ENCODE results near the gene KCNH2.

The KCNH2 gene

GRCh38 chr7:150903606-150904005 is 74.5 kb downstream of the KCNH2 start:
- no peak for DNase-seq

- DNase-seq: no peak
These were observed 75.8 kb downstream of the KCNH2 start for GRCh38 chr7:150902078-150903033.

- DNase-seq: no peak
These were observed 76.7 kb downstream of the KCNH2 start for GRCh38 chr7:150901160-150902035.

- no peak for DNase-seq
These were observed 77.4 kb downstream of the KCNH2 start for GRCh38 chr7:150900675-150901074.

- peak; percentile 66 for DNase-seq
These were observed 79.6 kb downstream of the KCNH2 start for GRCh38 chr7:150898475-150899011.

GRCh38 chr7:150897502-150898474 is 80.3 kb downstream of the KCNH2 start:
- DNase-seq: no peak

- no peak for DNase-seq
These were observed 81.4 kb downstream of the KCNH2 start for GRCh38 chr7:150896562-150897209.

GRCh38 chr7:150895809-150896208 is 82.3 kb downstream of the KCNH2 start:
- DNase-seq: no peak
